AG04450 (cell line): ENCODE data around the gene BRCA2. TPM values are rescaled to one million over a fixed set of nuclear protein-coding genes. Genes with fewer than 3 reads are reported as not detected.

Experiments
- CTCF ChIA-PET: fragments of 300-600, 350-600 bp; formaldehyde crosslinking; extraction: SDS; loops from one replicate; lab custom pipeline; 2022; ENCODE audit warnings: antibody characterized with exemption, inconsistent platforms; lab: Charles Lee
- POLR2A ChIA-PET: fragments of 350-600 bp; formaldehyde crosslinking; extraction: SDS; loops from one replicate; lab custom pipeline; 2021; ENCODE audit warnings: antibody characterized with exemption, inconsistent platforms; lab: Yijun Ruan, JAX
- DNase-seq: peaks from one replicate; pipeline ENCODE4 v3.0.0-alpha.2; 2011; ENCODE audit warnings: low read depth, low spot score
- H3K27ac ChIP-seq: one replicate; pipeline ENCODE4 v1.5.1; 2012; ENCODE audit warnings: low read depth, low read length, control low read depth
- H3K27me3 ChIP-seq: one replicate; pipeline ENCODE4 v1.6.0; 2012; ENCODE audit warnings: low read length; ENCODE audit not compliant: control insufficient read depth, insufficient read depth
- H3K4me3 ChIP-seq: 2 replicates; pipeline ENCODE4 v1.5.1; 2011; ENCODE audit warnings: mild to moderate bottlenecking, low read depth, low read length, control low read depth
- H3K9me3 ChIP-seq: 2 replicates; pipeline ENCODE4 v1.5.1; 2012; ENCODE audit warnings: low read length; ENCODE audit not compliant: control insufficient read depth, insufficient read depth
- polyA plus RNA-seq: library from polyadenylated mRNA; depleted of rRNA; stranded (reverse); fragments of >200 nt; gene quantifications from 2 replicates; pipeline ENCODE4 v1.2.3, GENCODE V29; 2011
- TF ChIP-seq, protein P1 (sequence below): IDR thresholded peaks from 2 replicates; pipeline ENCODE4 v1.5.1; 2011; ENCODE audit warnings: low read depth, low read length, control low read depth, inconsistent platforms

BRCA2 gene
- polyA plus RNA-seq, 1 experiment: 0.92 TPM

GRCh38 chr13:32426990-32427851 lies 111.9 kb downstream of the BRCA2 start:
- ChIA-PET CTCF (interaction anchor here (0.6 kb wide), 1 partner anchor 208 kb away, joined by 3 read pairs; no protein-coding TSS in a partner anchor), POLR2A (interaction anchor here (0.5 to 1.0 kb wide), 2 partner anchors 14 to 19 kb away, joined by 3 read pairs; no protein-coding TSS in a partner anchor)
- TF ChIP-seq, protein P1, sequence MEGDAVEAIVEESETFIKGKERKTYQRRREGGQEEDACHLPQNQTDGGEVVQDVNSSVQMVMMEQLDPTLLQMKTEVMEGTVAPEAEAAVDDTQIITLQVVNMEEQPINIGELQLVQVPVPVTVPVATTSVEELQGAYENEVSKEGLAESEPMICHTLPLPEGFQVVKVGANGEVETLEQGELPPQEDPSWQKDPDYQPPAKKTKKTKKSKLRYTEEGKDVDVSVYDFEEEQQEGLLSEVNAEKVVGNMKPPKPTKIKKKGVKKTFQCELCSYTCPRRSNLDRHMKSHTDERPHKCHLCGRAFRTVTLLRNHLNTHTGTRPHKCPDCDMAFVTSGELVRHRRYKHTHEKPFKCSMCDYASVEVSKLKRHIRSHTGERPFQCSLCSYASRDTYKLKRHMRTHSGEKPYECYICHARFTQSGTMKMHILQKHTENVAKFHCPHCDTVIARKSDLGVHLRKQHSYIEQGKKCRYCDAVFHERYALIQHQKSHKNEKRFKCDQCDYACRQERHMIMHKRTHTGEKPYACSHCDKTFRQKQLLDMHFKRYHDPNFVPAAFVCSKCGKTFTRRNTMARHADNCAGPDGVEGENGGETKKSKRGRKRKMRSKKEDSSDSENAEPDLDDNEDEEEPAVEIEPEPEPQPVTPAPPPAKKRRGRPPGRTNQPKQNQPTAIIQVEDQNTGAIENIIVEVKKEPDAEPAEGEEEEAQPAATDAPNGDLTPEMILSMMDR: no peak
- DNase-seq: no peak
- H3K9me3 ChIP-seq: no peaks in the 10 kb centered on the region; the same call in 1 of the 2 replicates
- peak overlapping the region; percentile 62 for H3K4me3 ChIP-seq
- no peaks in the 10 kb centered on the region for H3K27me3 ChIP-seq
- no peak overlapping the region for H3K27ac ChIP-seq

DNA sequence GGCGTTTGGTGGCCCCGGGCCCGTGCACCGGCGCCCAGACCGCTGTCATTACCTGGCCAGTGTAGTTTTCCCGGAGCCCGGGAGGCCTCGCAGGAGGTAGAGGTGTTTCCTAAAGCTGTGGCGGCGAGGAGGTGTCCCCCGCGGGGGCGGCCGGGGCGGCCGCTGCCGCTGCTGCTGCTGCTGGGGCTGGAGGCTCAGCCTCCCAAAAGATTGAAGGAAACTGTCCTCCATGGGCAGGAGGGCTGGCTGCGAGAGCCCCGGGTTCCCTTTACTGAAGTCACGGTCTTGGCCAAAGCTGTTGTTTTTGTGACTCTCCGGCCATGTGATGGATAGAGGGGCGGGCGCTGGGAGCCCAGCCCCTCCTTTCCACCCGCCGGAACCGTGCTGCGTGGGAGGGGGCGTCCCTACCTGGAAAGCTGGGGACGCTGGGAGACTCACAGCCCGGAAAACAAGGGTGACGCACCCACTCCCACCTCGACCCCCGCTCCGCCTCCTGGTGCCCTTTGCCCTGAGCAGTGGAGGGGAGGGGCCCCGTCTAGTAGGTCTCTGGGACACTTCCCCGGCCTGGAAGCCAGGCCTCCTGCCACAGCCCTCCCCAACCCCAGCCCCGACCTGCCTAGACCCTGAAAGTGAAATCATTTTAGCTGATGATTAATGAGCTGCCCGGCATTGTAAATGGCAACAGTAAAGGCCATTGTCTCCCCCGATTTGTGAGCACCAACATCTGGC lies 112.7 kb downstream of the BRCA2 start, which contains the start of gene N4BP2L1:
N4BP2L1 (minus strand) TSS at position 279 of the 729 bp plus-strand sequence; CDS start at position 231, 48 bp downstream.
- Histone ChIP-seq H3K9me3 (no peaks in the 10 kb centered on the region; the same call in 1 of the 2 replicates), H3K4me3 (peak within 1 kb of the TSS; percentile 62), H3K27ac (no peak within 1 kb of the TSS), H3K27me3 (no peaks in the 10 kb centered on the region)
- ChIA-PET CTCF (interaction anchor here (0.6 to 1.2 kb wide), 2 partner anchors 207 to 518 kb away, joined by 3 to 5 read pairs; no protein-coding TSS in a partner anchor), POLR2A (interaction anchor here (1.0 to 1.2 kb wide), 2 partner anchors 9 to 20 kb away, joined by 3 to 14 read pairs; no protein-coding TSS in a partner anchor)
- DNase-seq: no peak
- TF ChIP-seq, protein P1: no peak

DNA sequence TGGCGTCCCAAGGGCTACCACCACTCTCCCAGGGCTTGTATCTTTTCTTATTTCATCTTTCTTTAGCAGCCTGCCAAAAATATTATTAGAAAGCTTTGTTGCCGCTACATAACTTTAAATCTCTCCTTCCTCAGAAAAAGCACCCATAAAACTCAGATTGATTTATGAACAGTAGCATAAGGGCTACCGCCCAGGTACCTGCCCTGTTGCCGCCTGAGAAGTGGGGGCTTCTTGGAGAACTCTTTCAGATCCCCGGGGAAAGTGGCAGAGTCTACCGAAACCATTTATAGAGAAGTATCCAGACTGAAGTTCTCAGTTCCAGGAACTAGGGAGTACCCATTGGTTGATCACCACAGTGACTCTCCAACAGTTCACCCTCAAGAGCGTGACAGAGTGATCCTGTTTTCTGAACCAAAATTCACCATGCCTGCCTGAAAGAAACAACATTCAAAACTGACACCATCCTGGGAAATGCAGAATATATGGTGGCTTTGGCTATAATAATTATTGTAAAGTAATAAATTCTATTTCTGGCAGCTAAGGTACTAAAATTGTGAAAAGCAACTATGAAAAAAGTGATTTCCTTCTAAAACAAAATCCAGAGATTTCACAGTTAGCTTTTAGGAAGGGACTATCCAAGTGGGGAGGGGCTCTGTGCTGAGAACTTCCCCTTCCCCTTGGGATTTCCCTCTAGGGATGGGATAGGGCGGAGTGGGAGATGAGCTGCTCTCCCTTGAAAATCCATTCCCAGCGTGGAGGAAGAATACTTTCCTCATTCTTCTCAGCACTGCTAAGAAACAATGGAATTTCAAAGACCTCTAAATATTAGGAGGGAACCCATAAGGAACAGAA lies 113.5 kb downstream of the BRCA2 start:
- no peak overlapping the region for H3K27ac ChIP-seq
- no peak for DNase-seq
- ChIA-PET CTCF (interaction anchor here (1.2 kb wide), 1 partner anchor 519 kb away, joined by 5 read pairs; no protein-coding TSS in a partner anchor), POLR2A (interaction anchor here (1.2 kb wide), 1 partner anchor 8 kb away, joined by 14 read pairs; no protein-coding TSS in a partner anchor)
- TF ChIP-seq, protein P1: no peak
- H3K4me3 ChIP-seq: peak overlapping the region; percentile 62; the same call in 1 of the 2 replicates
- no peaks in the 10 kb centered on the region for H3K27me3 ChIP-seq
- no peaks in the 10 kb centered on the region; the same call in 1 of the 2 replicates for H3K9me3 ChIP-seq

GRCh38 chr13:32429433-32429909 lies 114.2 kb downstream of the BRCA2 start:
- Histone ChIP-seq H3K4me3 (no peak overlapping the region), H3K27ac (no peak overlapping the region), H3K9me3 (no peaks in the 10 kb centered on the region; the same call in 1 of the 2 replicates), H3K27me3 (no peaks in the 10 kb centered on the region)
- no peak for DNase-seq
- TF ChIP-seq, protein P1: no peak
- POLR2A ChIA-PET: no interaction called here
- CTCF ChIA-PET: no interaction called here
